H1 (cell line): ENCODE data around the gene CDC42EP4. TPM values are rescaled to one million over a fixed set of nuclear protein-coding genes. Genes with fewer than 3 reads are reported as not detected.

Experiments
- CTCF ChIA-PET: fragments of 300-600 bp; sonication (Branson Sonifier 250); formaldehyde crosslinking; loops from one replicate; lab custom pipeline; 2021; ENCODE audit not compliant: partially characterized antibody; lab: Charles Lee
- POLR2A ChIA-PET: fragments of 300-600 bp; sonication (Branson Sonifier 250); formaldehyde crosslinking; loops from one replicate; lab custom pipeline; 2021; ENCODE audit warnings: inconsistent platforms; ENCODE audit not compliant: partially characterized antibody; lab: Charles Lee
- DNase-seq, 2 experiments: peaks; one replicate each; pipeline versions ENCODE4 v3.0.0 to v3.0.0-alpha.2; 2010 to 2022; ENCODE audit warnings: low spot score in 2 of 2, low read depth in 1 of 2, mixed read lengths in 1 of 2
- FAIRE-seq: peaks from 2 replicates; lab custom pipeline; 2011; peaks lifted over from hg19 to GRCh38; lab: Jason Lieb, UNC
- H2AFZ ChIP-seq: 2 replicates; pipeline ENCODE4 v1.8.1; 2012; ENCODE audit warnings: low read length, inconsistent platforms
- H2AK5ac ChIP-seq: 2 replicates; pipeline ENCODE4 v1.6.1; 2013; ENCODE audit warnings: low read depth, low read length
- H2BK120ac ChIP-seq: replicated peaks from 2 replicates; pipeline ENCODE3; 2013; ENCODE audit warnings: low read depth, low read length, inconsistent platforms
- H2BK12ac ChIP-seq: 2 replicates; pipeline ENCODE4 v1.6.1; 2013; ENCODE audit warnings: low read depth, low read length
- H2BK15ac ChIP-seq: 2 replicates; pipeline ENCODE4 v1.6.1; 2013; ENCODE audit warnings: low read length
- H2BK20ac ChIP-seq: 2 replicates; pipeline ENCODE4 v1.6.1; 2013; ENCODE audit warnings: low read length
- H2BK5ac ChIP-seq: 2 replicates; pipeline ENCODE4 v1.6.1; 2013; ENCODE audit warnings: low read depth, low read length
- H3K14ac ChIP-seq: 2 replicates; pipeline ENCODE4 v1.6.1; 2013; ENCODE audit warnings: inconsistent platforms; ENCODE audit not compliant: insufficient read length
- H3K18ac ChIP-seq: 2 replicates; pipeline ENCODE4 v1.6.1; 2013; ENCODE audit warnings: low read length; ENCODE audit errors: extremely low read depth
- H3K23ac ChIP-seq: 2 replicates; pipeline ENCODE4 v1.6.1; 2013; ENCODE audit warnings: inconsistent platforms; ENCODE audit not compliant: insufficient read length
- H3K23me2 ChIP-seq: 2 replicates; pipeline ENCODE4 v1.6.1; 2013; ENCODE audit warnings: low read depth, low read length
- H3K27ac ChIP-seq: 2 replicates; pipeline ENCODE4 v1.6.1; 2011; ENCODE audit warnings: low read depth, low read length, inconsistent platforms
- H3K27me3 ChIP-seq, 4 experiments: replicated peaks in 1 of 4; 1 replicate in 1 of 4; 2 replicates in 3 of 4; pipeline versions ENCODE4 v1.6.1 to v1.8.1; 2011 to 2013; ENCODE audit warnings: low read length in 3 of 4, mild to moderate bottlenecking in 3 of 4, inconsistent platforms in 2 of 4, mixed read lengths in 2 of 4, moderate library complexity in 1 of 4; ENCODE audit not compliant: control insufficient read depth in 3 of 4, insufficient read depth in 3 of 4; ENCODE audit errors: extremely low read depth in 1 of 4
- H3K36me3 ChIP-seq, 4 experiments: 2 replicates each; pipeline versions ENCODE4 v1.6.1 to v1.8.1; 2011 to 2013; ENCODE audit warnings: mild to moderate bottlenecking in 4 of 4, low read length in 3 of 4, moderate library complexity in 2 of 4, control low read depth in 1 of 4, inconsistent platforms in 1 of 4; ENCODE audit not compliant: insufficient read depth in 4 of 4, control insufficient read depth in 2 of 4
- H3K4ac ChIP-seq: replicated peaks from 2 replicates; pipeline ENCODE3; 2013; ENCODE audit warnings: low read length, low read depth, mixed read lengths, inconsistent platforms; ENCODE audit not compliant: insufficient read length
- H3K4me1 ChIP-seq, 4 experiments: replicated peaks in 1 of 4; 1 replicate in 1 of 4; 2 replicates in 3 of 4; pipeline versions ENCODE4 v1.6.1 to v1.8.1; 2011 to 2013; ENCODE audit warnings: low read length in 3 of 4, inconsistent platforms in 2 of 4, mixed read lengths in 1 of 4; ENCODE audit not compliant: insufficient read depth in 4 of 4, control insufficient read depth in 3 of 4
- H3K4me2 ChIP-seq, 2 experiments: 2 replicates each; pipeline versions ENCODE4 v1.6.1 to v1.8.1; 2011 to 2013; ENCODE audit warnings: low read depth in 2 of 2, low read length in 2 of 2, control low read depth in 1 of 2, inconsistent platforms in 1 of 2, mild to moderate bottlenecking in 1 of 2; ENCODE audit not compliant: insufficient read depth in 1 of 2
- H3K4me3 ChIP-seq, 4 experiments: fragments of 200-600, 300-600 bp in 1 of 4; sonication (generic), shearing (Covaris generic), sonication (Bioruptor Twin) in 1 of 4; 2 replicates each; pipeline versions ENCODE4 v1.5.1 to v1.8.1; 2011 to 2016; ENCODE audit warnings: low read length in 4 of 4, low read depth in 3 of 4, control low read depth in 2 of 4, inconsistent platforms in 2 of 4, mild to moderate bottlenecking in 2 of 4, mixed read lengths in 1 of 4, moderate library complexity in 1 of 4; ENCODE audit not compliant: insufficient read depth in 2 of 4; ENCODE audit errors: extremely low read depth in 1 of 4
- H3K56ac ChIP-seq: replicated peaks from 2 replicates; pipeline ENCODE3; 2013; ENCODE audit warnings: low read depth, mild to moderate bottlenecking, mixed read lengths, low read length, inconsistent platforms; ENCODE audit not compliant: insufficient read length
- H3K79me1 ChIP-seq: 2 replicates; pipeline ENCODE4 v1.6.1; 2013; ENCODE audit warnings: low read depth, low read length, control low read depth
- H3K79me2 ChIP-seq, 2 experiments: 2 replicates each; pipeline versions ENCODE4 v1.6.1 to v1.8.1; 2012 to 2013; ENCODE audit warnings: low read length in 2 of 2, mild to moderate bottlenecking in 2 of 2, inconsistent platforms in 1 of 2; ENCODE audit not compliant: insufficient read depth in 2 of 2, control insufficient read depth in 1 of 2
- H3K9ac ChIP-seq, 4 experiments: replicated peaks in 1 of 4; 1 replicate in 1 of 4; 2 replicates in 3 of 4; pipeline versions ENCODE4 v1.6.1 to v1.8.1; 2011 to 2013; ENCODE audit warnings: low read depth in 3 of 4, low read length in 3 of 4, control low read depth in 2 of 4, mild to moderate bottlenecking in 2 of 4, moderate library complexity in 2 of 4, inconsistent platforms in 1 of 4; ENCODE audit errors: extremely low read depth in 1 of 4
- H3K9me3 ChIP-seq, 2 experiments: 2 replicates each; pipeline versions ENCODE4 v1.6.1 to v1.8.1; 2012 to 2013; ENCODE audit warnings: mild to moderate bottlenecking in 2 of 2, moderate library complexity in 2 of 2, control low read depth in 1 of 2, inconsistent platforms in 1 of 2, low read depth in 1 of 2, low read length in 1 of 2, mixed read lengths in 1 of 2; ENCODE audit not compliant: insufficient read depth in 2 of 2
- H4K20me1 ChIP-seq, 2 experiments: replicated peaks in 1 of 2; 2 replicates each; pipeline versions ENCODE3 to v1.8.1; 2011 to 2013; ENCODE audit warnings: inconsistent platforms in 2 of 2, low read length in 2 of 2, mild to moderate bottlenecking in 1 of 2; ENCODE audit not compliant: insufficient read depth in 2 of 2, control insufficient read depth in 1 of 2
- H4K5ac ChIP-seq: 2 replicates; pipeline ENCODE4 v1.6.1; 2013; ENCODE audit warnings: low read length, low read depth, mixed read lengths, inconsistent platforms; ENCODE audit not compliant: insufficient read length
- H4K8ac ChIP-seq: 2 replicates; pipeline ENCODE4 v1.8.0; 2013; ENCODE audit warnings: mild to moderate bottlenecking, moderate library complexity, low read length, inconsistent platforms; ENCODE audit not compliant: insufficient read depth; ENCODE audit errors: extremely low read depth
- H4K91ac ChIP-seq: replicated peaks from 2 replicates; pipeline ENCODE3; 2013; ENCODE audit warnings: low read length, mixed read lengths, inconsistent platforms; ENCODE audit not compliant: insufficient read length
- MAFK ChIP-seq: IDR thresholded peaks from 2 replicates; pipeline ENCODE4 v1.6.1; 2012; ENCODE audit warnings: low read depth, mild to moderate bottlenecking, improper control_type of control experiment, low read length
- NANOG ChIP-seq: IDR thresholded peaks from 2 replicates; pipeline ENCODE4 v1.6.1; 2011; ENCODE audit warnings: low read length, low read depth, mild to moderate bottlenecking, inconsistent platforms; ENCODE audit not compliant: insufficient read depth, poor library complexity, severe bottlenecking
- RAD21 ChIP-seq, 2 experiments: IDR thresholded peaks in 1 of 2; conservative IDR thresholded peaks in 1 of 2; 2 replicates each; pipeline ENCODE4 v1.6.1; 2011; ENCODE audit warnings: low read depth in 2 of 2, low read length in 2 of 2, improper control_type of control experiment in 1 of 2, inconsistent platforms in 1 of 2, mild to moderate bottlenecking in 1 of 2, moderate library complexity in 1 of 2
- SAP30 ChIP-seq: fragments of 300-600 bp; sonication (generic); IDR thresholded peaks from 2 replicates; pipeline ENCODE4 v1.7.1; 2012; ENCODE audit warnings: low read length, moderate library complexity, mild to moderate bottlenecking, inconsistent platforms; ENCODE audit not compliant: insufficient read depth, insufficient replicate concordance
- SIRT6 ChIP-seq: IDR thresholded peaks from one replicate; pipeline ENCODE4 v1.7.1; 2012; ENCODE audit warnings: low read length, inconsistent platforms
- SP1 ChIP-seq: IDR thresholded peaks from 2 replicates; pipeline ENCODE4 v1.6.1; 2011; ENCODE audit warnings: low read depth, low read length
- SRF ChIP-seq: IDR thresholded peaks from 2 replicates; pipeline ENCODE4 v1.6.1; 2011; ENCODE audit warnings: mild to moderate bottlenecking, low read depth, low read length, moderate library complexity
- WGBS, 2 experiments: shearing (Covaris generic) in 1 of 2; methylation state at CpG; one replicate each; pipeline versions ENCODE4 v1.1.6 to v1.1.7; 2013 to 2015; ENCODE audit warnings: low lambda C conversion rate in 2 of 2, mixed read lengths in 2 of 2, inconsistent platforms in 1 of 2, low coverage in 1 of 2, missing lambda C conversion rate in 1 of 2; ENCODE audit not compliant: insufficient replicate concordance in 2 of 2, insufficient coverage in 1 of 2, insufficient read length in 1 of 2; ENCODE audit errors: extremely low coverage in 1 of 2, missing lambda C conversion rate in 1 of 2; 5-methylcytosine and 5-hydroxymethylcytosine counted together
- polyA plus RNA-seq, 7 experiments: library from polyadenylated mRNA; depleted of rRNA in 3 of 7; stranded (reverse) in 5 of 7; unstranded in 2 of 7; fragments of >200 nt in 5 of 7; fragments of 200-250 nt in 2 of 7; gene quantifications; 1 replicate in 5 of 7; 2 replicates in 1 of 7; 4 replicates in 1 of 7; pipeline versions ENCODE4 v1.2.1 to v1.2.3, GENCODE V29; 2011 to 2013; ENCODE audit warnings: missing spikeins in 2 of 7, mixed read lengths in 2 of 7
- total RNA-seq: library from RNA; stranded (reverse); fragmentation: NEBNext Ultra II Directional; extraction: Animal tissue kit (Norgen Biotek cat#: 25700); gene quantifications from 2 replicates; pipeline ENCODE4 v1.2.1, GENCODE V29; 2021
- TF ChIP-seq, protein P1 (sequence below): IDR thresholded peaks from 2 replicates; pipeline ENCODE4 v1.6.1; 2012; ENCODE audit warnings: inconsistent platforms
- TF ChIP-seq, protein P2 (sequence below), 3 experiments: IDR thresholded peaks; 1 replicate in 2 of 3; 2 replicates in 1 of 3; pipeline versions ENCODE4 v1.5.1 to v1.6.1; 2011; ENCODE audit warnings: low read length in 3 of 3, mild to moderate bottlenecking in 3 of 3, inconsistent platforms in 2 of 3, low read depth in 1 of 3, moderate library complexity in 1 of 3; ENCODE audit not compliant: insufficient read depth in 1 of 3; ENCODE audit errors: control extremely low read depth in 1 of 3

CDC42EP4 gene
- total and polyA plus RNA-seq, 2 of the 8 experiments (the other 6 are each of a cell fraction or from before 2014, with no cell fraction given): 8.8 to 12.6 TPM

DNA sequence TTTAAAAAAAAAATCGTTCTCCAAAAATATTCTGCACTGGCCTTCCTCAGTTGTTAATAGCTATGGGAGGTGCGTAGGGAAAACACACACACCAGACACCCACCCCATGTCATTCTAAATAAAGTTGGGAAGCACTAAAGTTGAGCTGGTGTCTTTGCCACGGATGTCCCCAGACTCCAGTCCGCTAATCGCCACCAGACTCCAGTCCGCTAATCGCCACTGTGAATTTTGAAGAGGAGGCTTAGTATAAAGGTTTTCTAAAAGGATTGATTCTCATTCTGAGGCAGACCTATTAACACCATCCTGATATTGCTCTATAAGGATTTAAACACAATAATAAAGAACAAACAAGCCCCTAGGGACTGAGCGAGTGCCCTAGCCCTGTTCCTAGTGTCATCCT lies 27.4 kb downstream of the CDC42EP4 start:
- Histone ChIP-seq H2BK15ac (no peak overlapping the region), H3K9me3 (no peaks in the 10 kb centered on the region), H3K18ac (no peak overlapping the region), H3K9ac (no peak overlapping the region), H3K56ac (no peak overlapping the region), H3K4ac (no peak overlapping the region), H2AK5ac (no peak overlapping the region), H3K4me3 (no peak overlapping the region), H3K36me3 (peaks cover 0 to 6% (median 2%) of the 10 kb centered on the region in 4 experiments; a peak in 3 of 8 replicates), H2BK20ac (no peak overlapping the region), H3K79me2 (no peaks in the 10 kb centered on the region), H3K23ac (no peak overlapping the region), H3K79me1 (peaks cover 8% of the 10 kb centered on the region; the same call in 1 of the 2 replicates), H3K27ac (no peak overlapping the region), H3K27me3 (no peaks in the 10 kb centered on the region), H4K20me1 (peaks cover 0 to 1% of the 10 kb centered on the region in 2 experiments), H2BK12ac (no peak overlapping the region), H3K4me1 (peaks cover 0 to 13% (median 7%) of the 10 kb centered on the region in 4 experiments; a peak in 6 of 7 replicates), H4K8ac (no peak overlapping the region; the same call in 1 of the 2 replicates), H4K91ac (no peak overlapping the region), H3K14ac (no peak overlapping the region), H3K4me2 (peak overlapping the region in 1 of 2 experiments; percentile 41; a peak in 1 of 4 replicates), H2BK5ac (no peak overlapping the region), H4K5ac (no peak overlapping the region), H2AFZ (no peak overlapping the region), H2BK120ac (no peak overlapping the region), H3K23me2 (no peaks in the 10 kb centered on the region)
- ChIA-PET CTCF (interaction anchor here (0.6 to 5.2 kb wide), 8 partner anchors 14 to 1450 kb away, joined by 3 to 28 read pairs (median 3); no protein-coding TSS in a partner anchor), POLR2A (interaction anchor here (1.6 to 1.7 kb wide), 2 partner anchors 16 to 80 kb away, joined by 3 to 5 read pairs; no protein-coding TSS in a partner anchor)
- no peak for DNase-seq
- no peak for FAIRE-seq
- 83% methylated on average over 8 of the region's 8 CpGs; no CpG with 5 or more reads in 1 of the 2 experiments for WGBS, 2 experiments
- TF ChIP-seq SIRT6 (no peak), SP1 (no peak), SRF (no peak), SAP30 (no peak), NANOG (no peak), RAD21 (IDR thresholded peaks at IDR 0.05 in 1 of 2, conservative IDR thresholded peaks at IDR 0.05 in 1 of 2; ENCODE audit: low read depth in 2 of 2, low read length in 2 of 2) (no peak), MAFK (no peak)
- TF ChIP-seq, protein P1, sequence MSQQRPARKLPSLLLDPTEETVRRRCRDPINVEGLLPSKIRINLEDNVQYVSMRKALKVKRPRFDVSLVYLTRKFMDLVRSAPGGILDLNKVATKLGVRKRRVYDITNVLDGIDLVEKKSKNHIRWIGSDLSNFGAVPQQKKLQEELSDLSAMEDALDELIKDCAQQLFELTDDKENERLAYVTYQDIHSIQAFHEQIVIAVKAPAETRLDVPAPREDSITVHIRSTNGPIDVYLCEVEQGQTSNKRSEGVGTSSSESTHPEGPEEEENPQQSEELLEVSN: no peak
- TF ChIP-seq, protein P2, sequence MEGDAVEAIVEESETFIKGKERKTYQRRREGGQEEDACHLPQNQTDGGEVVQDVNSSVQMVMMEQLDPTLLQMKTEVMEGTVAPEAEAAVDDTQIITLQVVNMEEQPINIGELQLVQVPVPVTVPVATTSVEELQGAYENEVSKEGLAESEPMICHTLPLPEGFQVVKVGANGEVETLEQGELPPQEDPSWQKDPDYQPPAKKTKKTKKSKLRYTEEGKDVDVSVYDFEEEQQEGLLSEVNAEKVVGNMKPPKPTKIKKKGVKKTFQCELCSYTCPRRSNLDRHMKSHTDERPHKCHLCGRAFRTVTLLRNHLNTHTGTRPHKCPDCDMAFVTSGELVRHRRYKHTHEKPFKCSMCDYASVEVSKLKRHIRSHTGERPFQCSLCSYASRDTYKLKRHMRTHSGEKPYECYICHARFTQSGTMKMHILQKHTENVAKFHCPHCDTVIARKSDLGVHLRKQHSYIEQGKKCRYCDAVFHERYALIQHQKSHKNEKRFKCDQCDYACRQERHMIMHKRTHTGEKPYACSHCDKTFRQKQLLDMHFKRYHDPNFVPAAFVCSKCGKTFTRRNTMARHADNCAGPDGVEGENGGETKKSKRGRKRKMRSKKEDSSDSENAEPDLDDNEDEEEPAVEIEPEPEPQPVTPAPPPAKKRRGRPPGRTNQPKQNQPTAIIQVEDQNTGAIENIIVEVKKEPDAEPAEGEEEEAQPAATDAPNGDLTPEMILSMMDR (IDR thresholded peaks at IDR 0.05; ENCODE audit: control extremely low read depth in 1 of 3, insufficient read depth in 1 of 3, low read depth in 1 of 3, low read length in 3 of 3): no peak
